Measurements from ENCODE around the gene EPB41L4A.
"Not testable (repeated sequence)": the region's sequence is repeated elsewhere in the genome, so short reads cannot be mapped to it uniquely, and the experiment has no call there.

Gene EPB41L4A

DNA sequence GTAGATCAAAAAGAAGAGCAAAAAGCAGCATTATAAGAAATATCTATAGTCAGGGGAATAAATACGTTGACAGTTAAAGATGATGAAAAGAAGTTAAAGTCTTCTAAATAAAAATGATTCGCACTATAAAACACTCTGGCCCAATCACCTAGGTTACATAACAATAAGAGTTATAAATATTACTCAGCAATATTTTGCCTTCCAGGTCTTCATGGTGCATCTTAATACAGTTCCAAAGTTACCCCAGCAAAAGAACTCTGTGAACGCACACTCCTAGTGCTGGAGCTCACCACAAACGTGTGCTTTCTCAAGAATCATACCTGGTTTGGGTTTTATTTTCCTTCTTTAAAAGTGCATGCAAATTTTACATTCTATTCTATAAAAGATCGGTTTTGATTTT, 44.7 kb downstream of the EPB41L4A start:
- Histone ChIP-seq H3K27me3 (ENCODE audit: low read depth, low read length) (no peaks in the 10 kb centered on the region), H3K9me3 (ENCODE audit: control insufficient read depth in 1 of 2, low read length in 2 of 2) (no peaks in the 10 kb centered on the region), H3K36me3 (ENCODE audit: control insufficient read depth in 1 of 2, insufficient read depth in 2 of 2, low read length in 2 of 2) (no peaks in the 10 kb centered on the region), H3K27ac (ENCODE audit: low read length) (no peak overlapping the region), H3K4me1 (ENCODE audit: control insufficient read depth in 1 of 2, insufficient read depth in 2 of 2, low read length in 2 of 2) (peaks cover 0 to 9% of the 10 kb centered on the region in 2 donors), H3K4me3 (ENCODE audit: low read depth in 1 of 2, low read length in 2 of 2) (no peak overlapping the region)

DNA sequence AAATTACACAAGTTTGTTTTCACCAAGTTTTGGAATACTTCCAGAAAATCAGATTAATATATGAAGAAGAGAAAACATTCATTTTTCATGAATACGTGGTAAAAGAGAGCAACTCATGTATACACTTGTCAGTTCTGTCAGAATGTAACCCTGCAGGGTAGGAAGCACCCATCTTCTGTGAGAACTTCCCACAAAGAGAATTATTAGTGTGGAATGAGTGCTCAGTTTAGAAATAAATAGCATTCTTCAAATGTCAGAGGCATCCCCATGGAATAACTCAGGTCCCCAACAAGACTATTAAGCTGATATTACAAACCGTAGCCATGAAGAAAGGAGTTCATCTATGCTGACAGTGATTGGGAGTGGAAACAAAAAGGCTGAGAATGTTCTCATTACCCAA, 45.2 kb downstream of the EPB41L4A start:
- H3K4me1 ChIP-seq (ENCODE audit: control insufficient read depth in 1 of 2, insufficient read depth in 2 of 2, low read length in 2 of 2) = peaks cover 0 to 9% of the 10 kb centered on the region in 2 donors
- no peak overlapping the region for H3K4me3 ChIP-seq (ENCODE audit: low read depth in 1 of 2, low read length in 2 of 2)
- H3K27ac ChIP-seq (ENCODE audit: low read length) = no peak overlapping the region
- H3K9me3 ChIP-seq (ENCODE audit: control insufficient read depth in 1 of 2, low read length in 2 of 2) = no peaks in the 10 kb centered on the region
- no peaks in the 10 kb centered on the region for H3K27me3 ChIP-seq (ENCODE audit: low read depth, low read length)
- H3K36me3 ChIP-seq (ENCODE audit: control insufficient read depth in 1 of 2, insufficient read depth in 2 of 2, low read length in 2 of 2) = no peaks in the 10 kb centered on the region

DNA sequence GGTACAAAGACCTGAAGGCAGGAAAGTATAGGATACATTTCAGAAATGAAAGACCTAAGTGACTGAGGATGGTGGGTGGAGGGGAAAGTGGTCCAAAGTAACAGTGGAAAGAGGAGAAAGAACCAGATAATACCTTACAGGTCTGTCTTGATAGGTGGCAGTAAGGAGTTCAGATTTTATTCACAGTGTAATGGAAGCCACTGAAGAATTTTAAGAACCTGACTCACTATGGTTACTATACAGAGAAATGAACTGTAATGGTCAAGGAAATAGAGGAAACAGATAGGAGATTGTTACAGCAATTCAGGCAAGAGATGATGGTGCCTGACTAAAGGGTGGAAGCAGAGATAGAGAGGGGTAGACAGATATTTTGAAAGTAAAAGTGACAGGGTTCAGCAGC, 46.5 kb downstream of the EPB41L4A start:
- H3K4me1 ChIP-seq (ENCODE audit: control insufficient read depth in 1 of 2, insufficient read depth in 2 of 2, low read length in 2 of 2) = peaks cover 0 to 9% of the 10 kb centered on the region in 2 donors
- H3K36me3 ChIP-seq (ENCODE audit: control insufficient read depth in 1 of 2, insufficient read depth in 2 of 2, low read length in 2 of 2) = no peaks in the 10 kb centered on the region
- H3K9me3 ChIP-seq (ENCODE audit: control insufficient read depth in 1 of 2, low read length in 2 of 2) = no peaks in the 10 kb centered on the region
- no peaks in the 10 kb centered on the region for H3K27me3 ChIP-seq (ENCODE audit: low read depth, low read length)
- H3K27ac ChIP-seq (ENCODE audit: low read length) = no peak overlapping the region
- no peak overlapping the region for H3K4me3 ChIP-seq (ENCODE audit: low read depth in 1 of 2, low read length in 2 of 2)

DNA sequence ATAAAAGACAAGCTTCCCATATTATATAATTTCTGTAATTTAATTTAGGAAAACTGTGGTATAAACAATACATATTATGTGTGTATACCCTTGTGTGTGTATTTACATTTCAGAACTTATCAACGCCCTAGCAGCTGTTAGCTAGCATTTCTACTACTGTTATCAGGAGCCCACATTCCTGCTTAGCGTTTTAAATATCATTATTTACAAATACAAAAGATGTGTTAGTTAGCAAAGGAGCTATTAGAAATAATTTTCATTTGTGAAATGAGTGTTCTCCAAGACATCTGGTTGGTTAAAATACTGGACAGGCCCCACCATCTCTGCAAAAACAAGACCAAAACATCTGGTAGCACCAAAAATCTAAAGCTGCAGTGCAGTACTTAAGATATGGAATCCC, 48.0 kb downstream of the EPB41L4A start:
- Histone ChIP-seq H3K27me3 (ENCODE audit: low read depth, low read length) (no peaks in the 10 kb centered on the region), H3K36me3 (ENCODE audit: control insufficient read depth in 1 of 2, insufficient read depth in 2 of 2, low read length in 2 of 2) (no peaks in the 10 kb centered on the region), H3K4me1 (ENCODE audit: control insufficient read depth in 1 of 2, insufficient read depth in 2 of 2, low read length in 2 of 2) (peaks cover 0 to 9% of the 10 kb centered on the region in 2 donors), H3K9me3 (ENCODE audit: control insufficient read depth in 1 of 2, low read length in 2 of 2) (no peaks in the 10 kb centered on the region), H3K4me3 (ENCODE audit: low read depth in 1 of 2, low read length in 2 of 2) (no peak overlapping the region), H3K27ac (ENCODE audit: low read length) (no peak overlapping the region)

DNA sequence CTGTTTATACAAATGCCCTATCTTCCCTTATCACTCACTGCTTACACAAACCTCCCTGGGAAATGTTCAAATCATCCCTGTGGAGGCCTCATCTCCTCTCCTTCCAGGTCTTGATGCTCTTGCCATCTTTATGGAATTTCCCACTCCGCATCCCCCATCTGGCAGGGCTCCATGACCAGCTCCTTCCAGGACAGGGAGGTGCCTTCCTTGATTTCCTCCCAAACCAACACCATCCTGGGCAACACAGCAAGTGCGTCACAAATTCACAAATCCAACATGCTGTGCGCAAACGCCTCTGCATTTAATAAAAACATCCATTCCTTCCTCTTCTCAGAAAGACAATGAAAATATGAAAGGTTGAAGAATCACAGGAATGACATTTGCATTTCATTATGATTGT, 51.7 kb downstream of the EPB41L4A start:
- Histone ChIP-seq H3K27ac (ENCODE audit: low read length) (no peak overlapping the region), H3K9me3 (ENCODE audit: control insufficient read depth in 1 of 2, low read length in 2 of 2) (no peaks in the 10 kb centered on the region), H3K4me1 (ENCODE audit: control insufficient read depth in 1 of 2, insufficient read depth in 2 of 2, low read length in 2 of 2) (no peaks in the 10 kb centered on the region), H3K36me3 (ENCODE audit: control insufficient read depth in 1 of 2, insufficient read depth in 2 of 2, low read length in 2 of 2) (no peaks in the 10 kb centered on the region), H3K4me3 (ENCODE audit: low read depth in 1 of 2, low read length in 2 of 2) (no peak overlapping the region), H3K27me3 (ENCODE audit: low read depth, low read length) (no peaks in the 10 kb centered on the region)

DNA sequence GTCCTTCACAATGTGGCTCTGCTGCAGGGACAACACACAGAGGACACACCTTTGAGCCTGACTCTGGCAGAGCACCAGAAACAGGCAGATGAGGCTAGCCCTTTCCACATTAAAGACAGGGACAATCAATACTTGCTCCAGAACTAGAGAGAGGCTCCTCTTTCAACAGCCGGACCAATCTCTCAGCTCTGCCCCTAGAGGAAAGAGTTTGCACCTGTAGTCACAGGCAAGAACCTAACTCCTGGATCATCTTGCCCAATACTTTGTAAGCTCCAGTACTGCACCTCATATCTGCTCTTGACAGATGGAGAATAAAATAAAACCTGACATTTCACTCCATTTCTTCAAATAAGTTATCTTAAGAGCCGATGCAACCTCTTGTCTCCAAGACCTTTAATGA, 52.1 kb downstream of the EPB41L4A start:
- no peak overlapping the region for H3K27ac ChIP-seq (ENCODE audit: low read length)
- H3K36me3 ChIP-seq (ENCODE audit: control insufficient read depth in 1 of 2, insufficient read depth in 2 of 2, low read length in 2 of 2) = no peaks in the 10 kb centered on the region

DNA sequence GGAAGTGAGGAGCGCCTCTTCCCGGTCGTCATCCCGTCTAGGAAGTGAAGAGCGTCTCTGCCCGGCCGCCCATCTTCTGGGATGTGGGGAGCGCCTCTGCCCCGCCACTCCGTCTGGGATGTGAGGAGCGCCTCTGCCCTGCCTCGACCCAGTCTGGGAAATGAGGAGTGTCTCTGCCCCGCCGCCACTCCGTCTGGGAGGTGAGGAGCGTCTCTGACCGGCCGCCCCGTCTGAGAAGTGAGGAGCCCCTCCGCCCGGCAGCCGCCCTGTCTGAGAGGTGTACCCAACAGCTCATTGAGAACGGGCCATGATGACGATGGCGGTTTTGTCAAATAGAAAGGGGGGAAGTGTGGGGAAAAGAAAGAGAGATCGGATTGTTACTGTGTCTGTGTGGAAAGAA, 58.3 kb downstream of the EPB41L4A start:
- not testable (repeated sequence) for H3K4me1 ChIP-seq (ENCODE audit: control insufficient read depth in 1 of 2, insufficient read depth in 2 of 2, low read length in 2 of 2); H3K36me3 ChIP-seq (ENCODE audit: control insufficient read depth in 1 of 2, insufficient read depth in 2 of 2, low read length in 2 of 2); H3K27ac ChIP-seq (ENCODE audit: low read length); H3K4me3 ChIP-seq (ENCODE audit: low read depth in 1 of 2, low read length in 2 of 2); H3K27me3 ChIP-seq (ENCODE audit: low read depth, low read length); H3K9me3 ChIP-seq (ENCODE audit: control insufficient read depth in 1 of 2, low read length in 2 of 2)

More for the DNA sequence above, 52.1 kb downstream of the EPB41L4A start:
- H3K4me1 ChIP-seq (ENCODE audit: control insufficient read depth in 1 of 2, insufficient read depth in 2 of 2, low read length in 2 of 2) = no peaks in the 10 kb centered on the region
- H3K4me3 ChIP-seq (ENCODE audit: low read depth in 1 of 2, low read length in 2 of 2) = no peak overlapping the region
- H3K9me3 ChIP-seq (ENCODE audit: control insufficient read depth in 1 of 2, low read length in 2 of 2) = no peaks in the 10 kb centered on the region
- no peaks in the 10 kb centered on the region for H3K27me3 ChIP-seq (ENCODE audit: low read depth, low read length)

DNA sequence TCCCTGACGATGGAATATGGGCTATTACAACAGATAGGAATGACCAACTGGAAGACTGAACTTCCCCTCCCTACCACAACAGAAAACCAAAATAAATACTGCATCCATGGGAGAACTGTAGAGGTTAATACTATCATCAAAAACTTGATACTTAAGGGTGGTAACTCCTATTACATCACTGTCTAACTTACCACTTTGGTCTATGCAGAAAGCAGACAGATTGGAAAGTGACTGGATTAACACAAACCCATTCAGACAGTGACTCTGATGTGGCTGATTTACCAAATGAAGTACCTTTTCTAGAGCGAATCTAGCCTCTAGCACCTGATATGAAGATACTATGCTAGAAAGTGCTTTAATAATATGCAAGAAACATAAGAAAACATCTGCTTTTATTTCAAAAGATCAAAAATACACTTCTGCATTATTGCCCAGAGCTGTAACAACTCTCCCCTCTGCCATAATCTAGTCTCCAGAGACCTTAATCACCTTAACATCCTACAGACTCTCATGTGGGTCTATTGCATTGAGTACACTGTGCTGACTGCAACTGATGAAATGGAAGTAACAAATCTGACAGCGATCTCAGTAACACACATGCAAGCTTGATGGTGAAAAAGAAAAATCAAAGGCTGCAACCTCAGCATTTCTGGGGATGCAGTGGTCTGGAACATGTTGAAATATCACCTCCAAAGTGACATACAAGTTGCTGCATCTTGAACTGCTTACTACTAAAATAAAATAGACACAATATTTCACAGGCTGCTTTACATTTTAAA, 62.7 kb downstream of the EPB41L4A start:
- Histone ChIP-seq H3K4me1 (ENCODE audit: control insufficient read depth in 1 of 2, insufficient read depth in 2 of 2, low read length in 2 of 2) (no peaks in the 10 kb centered on the region), H3K4me3 (ENCODE audit: low read depth in 1 of 2, low read length in 2 of 2) (no peak overlapping the region), H3K36me3 (ENCODE audit: control insufficient read depth in 1 of 2, insufficient read depth in 2 of 2, low read length in 2 of 2) (no peaks in the 10 kb centered on the region), H3K27me3 (ENCODE audit: low read depth, low read length) (no peaks in the 10 kb centered on the region), H3K9me3 (ENCODE audit: control insufficient read depth in 1 of 2, low read length in 2 of 2) (no peaks in the 10 kb centered on the region), H3K27ac (ENCODE audit: low read length) (no peak overlapping the region)

DNA sequence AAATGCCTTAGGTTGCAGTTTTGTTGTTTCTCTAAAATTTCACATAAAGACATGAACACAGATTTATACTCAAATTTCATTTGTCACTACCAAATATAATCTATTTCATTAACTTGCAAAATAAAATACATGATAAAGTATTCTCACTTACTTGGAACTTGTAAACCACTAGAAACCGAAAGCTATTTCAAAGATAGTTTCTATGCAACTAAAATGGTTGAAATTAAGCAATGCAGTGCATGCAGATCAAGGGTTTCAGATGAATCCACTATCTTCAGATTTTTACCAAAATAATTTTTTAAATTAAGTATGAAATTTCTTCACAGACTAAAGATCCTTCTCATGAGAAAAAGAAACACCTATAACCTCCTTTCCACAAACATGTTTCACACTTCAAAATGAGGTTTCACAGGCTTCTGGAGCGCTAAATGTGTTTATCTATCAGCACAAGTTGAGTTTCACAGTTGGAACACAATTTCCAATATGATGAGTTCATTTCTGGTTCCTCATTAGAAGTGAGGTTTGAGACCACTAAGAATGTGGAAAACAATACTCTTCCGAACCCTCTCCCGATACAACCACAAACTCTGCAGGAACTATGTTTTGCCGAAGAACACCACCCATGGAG, 63.9 kb downstream of the EPB41L4A start:
- no peaks in the 10 kb centered on the region for H3K9me3 ChIP-seq (ENCODE audit: control insufficient read depth in 1 of 2, low read length in 2 of 2)

DNA sequence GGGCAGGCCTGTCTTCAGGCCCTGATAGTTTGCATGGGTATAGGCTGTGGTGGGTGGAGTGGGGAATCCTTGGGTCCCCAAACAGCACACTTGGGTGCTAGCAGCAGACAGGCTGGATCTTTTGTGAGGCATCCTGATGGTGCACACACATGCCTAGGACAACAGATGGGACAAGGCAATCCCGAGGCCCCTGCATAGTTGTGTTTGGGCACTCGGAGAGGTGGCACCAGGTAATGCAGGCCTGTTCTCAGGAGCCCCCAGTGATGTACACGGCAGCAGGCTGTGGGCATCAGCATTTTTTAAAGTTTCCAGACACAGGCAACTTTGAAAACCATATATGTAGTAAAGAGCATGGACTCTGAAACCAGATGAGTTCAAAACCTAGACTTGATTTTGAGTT, 65.4 kb downstream of the EPB41L4A start:
- Histone ChIP-seq H3K4me3 (ENCODE audit: low read depth in 1 of 2, low read length in 2 of 2) (no peak overlapping the region), H3K27me3 (ENCODE audit: low read depth, low read length) (no peaks in the 10 kb centered on the region), H3K27ac (ENCODE audit: low read length) (no peak overlapping the region), H3K36me3 (ENCODE audit: control insufficient read depth in 1 of 2, insufficient read depth in 2 of 2, low read length in 2 of 2) (no peaks in the 10 kb centered on the region), H3K4me1 (ENCODE audit: control insufficient read depth in 1 of 2, insufficient read depth in 2 of 2, low read length in 2 of 2) (no peaks in the 10 kb centered on the region), H3K9me3 (ENCODE audit: control insufficient read depth in 1 of 2, low read length in 2 of 2) (no peaks in the 10 kb centered on the region)

More for the DNA sequence above, 63.9 kb downstream of the EPB41L4A start:
- no peaks in the 10 kb centered on the region for H3K27me3 ChIP-seq (ENCODE audit: low read depth, low read length)
- no peak overlapping the region for H3K27ac ChIP-seq (ENCODE audit: low read length)
- no peaks in the 10 kb centered on the region for H3K36me3 ChIP-seq (ENCODE audit: control insufficient read depth in 1 of 2, insufficient read depth in 2 of 2, low read length in 2 of 2)
- H3K4me1 ChIP-seq (ENCODE audit: control insufficient read depth in 1 of 2, insufficient read depth in 2 of 2, low read length in 2 of 2) = no peaks in the 10 kb centered on the region
- no peak overlapping the region for H3K4me3 ChIP-seq (ENCODE audit: low read depth in 1 of 2, low read length in 2 of 2)

DNA sequence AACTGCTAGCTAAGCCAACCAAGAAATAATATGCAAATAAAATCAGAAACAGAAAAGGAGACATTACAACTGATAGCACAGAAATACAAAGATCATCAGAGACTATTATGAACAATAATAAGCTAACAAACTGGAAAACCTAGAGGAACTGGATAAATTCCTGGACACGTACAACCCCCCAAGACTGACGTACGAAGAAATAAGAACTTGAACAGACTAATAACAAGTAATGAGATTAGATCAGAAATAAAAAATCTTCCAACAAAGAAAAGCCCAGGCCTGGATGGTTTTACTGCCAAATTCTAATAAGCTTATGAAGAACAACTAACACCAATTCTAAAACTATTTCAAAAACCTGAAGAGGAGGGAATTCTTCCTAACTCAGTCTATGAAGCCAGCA, 67.9 kb downstream of the EPB41L4A start:
- H3K9me3 ChIP-seq (ENCODE audit: control insufficient read depth in 1 of 2, low read length in 2 of 2) = no peaks in the 10 kb centered on the region
- H3K4me1 ChIP-seq (ENCODE audit: control insufficient read depth in 1 of 2, insufficient read depth in 2 of 2, low read length in 2 of 2) = no peaks in the 10 kb centered on the region
- no peak overlapping the region for H3K27ac ChIP-seq (ENCODE audit: low read length)
- no peak overlapping the region for H3K4me3 ChIP-seq (ENCODE audit: low read depth in 1 of 2, low read length in 2 of 2)
- H3K36me3 ChIP-seq (ENCODE audit: control insufficient read depth in 1 of 2, insufficient read depth in 2 of 2, low read length in 2 of 2) = no peaks in the 10 kb centered on the region
- no peaks in the 10 kb centered on the region for H3K27me3 ChIP-seq (ENCODE audit: low read depth, low read length)

DNA sequence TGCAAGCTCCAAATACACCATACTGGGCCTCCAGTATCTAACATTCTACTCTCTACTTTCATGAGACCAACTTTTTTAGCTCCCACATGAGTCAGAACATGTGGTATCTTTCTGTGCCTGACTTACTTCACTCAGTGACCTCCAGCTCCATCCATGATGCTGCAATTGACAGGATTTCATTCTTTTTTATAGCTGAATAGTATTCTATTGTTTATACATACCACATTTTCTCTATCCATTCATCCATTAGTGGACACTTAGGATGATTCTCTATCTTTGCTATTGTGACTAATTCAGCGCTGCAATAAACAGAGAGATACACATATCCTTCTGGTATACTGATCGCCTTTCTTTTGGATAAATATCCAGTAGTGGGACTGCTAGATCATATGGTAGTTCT, 68.5 kb downstream of the EPB41L4A start:
- Histone ChIP-seq H3K36me3 (ENCODE audit: control insufficient read depth in 1 of 2, insufficient read depth in 2 of 2, low read length in 2 of 2) (no peaks in the 10 kb centered on the region), H3K27me3 (ENCODE audit: low read depth, low read length) (no peaks in the 10 kb centered on the region), H3K9me3 (ENCODE audit: control insufficient read depth in 1 of 2, low read length in 2 of 2) (no peaks in the 10 kb centered on the region), H3K4me1 (ENCODE audit: control insufficient read depth in 1 of 2, insufficient read depth in 2 of 2, low read length in 2 of 2) (no peaks in the 10 kb centered on the region), H3K27ac (ENCODE audit: low read length) (no peak overlapping the region), H3K4me3 (ENCODE audit: low read depth in 1 of 2, low read length in 2 of 2) (no peak overlapping the region)

Data from muscle layer of duodenum (tissue), 2 donors.